PC-9 (cell line): Measurements from ENCODE around the gene SHROOM2. TPM values are rescaled to one million over a fixed set of nuclear protein-coding genes. Genes with fewer than 3 reads are reported as not detected.

Source experiments
- BruUV-seq: library from RNA; stranded (reverse); fragments of 400-500 nt; replicated peaks from 2 replicates; lab custom pipeline; 2021; lab: Mats Ljungman, UMichigan
- CTCF ChIA-PET: fragments of 300-600 bp; sonication (Branson Sonifier 250); formaldehyde crosslinking; loops from one replicate; lab custom pipeline; 2022; ENCODE audit warnings: antibody characterized with exemption; lab: Charles Lee
- POLR2A ChIA-PET: fragments of 300-600 bp; sonication (Branson Sonifier 250); formaldehyde crosslinking; loops from one replicate; lab custom pipeline; 2022; ENCODE audit warnings: antibody characterized with exemption; ENCODE audit not compliant: unreplicated experiment; lab: Charles Lee
- DNase-seq, 2 experiments: peaks; one replicate each; pipeline versions ENCODE4 v3.0.0 to v3.0.0-alpha.2; 2015 to 2022; ENCODE audit warnings: mixed read lengths in 1 of 2
- H2AFZ ChIP-seq: fragments of 200-600 bp; sonication (generic); 2 replicates; pipeline ENCODE4 v1.8.1; 2017; ENCODE audit warnings: antibody characterized with exemption
- H3F3A ChIP-seq: fragments of 200-600 bp; sonication (generic); 2 replicates; pipeline ENCODE4 v1.8.1; 2017; ENCODE audit warnings: antibody characterized with exemption, mild to moderate bottlenecking, low read depth; ENCODE audit not compliant: insufficient read depth
- H3K27ac ChIP-seq: fragments of 200-600 bp; sonication (generic); 2 replicates; pipeline ENCODE4 v1.6.1; 2016; ENCODE audit warnings: mixed run types
- H3K27me3 ChIP-seq: fragments of 200-600 bp; sonication (generic); 2 replicates; pipeline ENCODE4 v1.6.1; 2016; ENCODE audit warnings: low read depth, mixed run types; ENCODE audit not compliant: insufficient read depth
- H3K36me3 ChIP-seq: fragments of 200-600 bp; sonication (generic); 2 replicates; pipeline ENCODE4 v1.6.1; 2016; ENCODE audit warnings: low read depth, mixed run types
- H3K4me1 ChIP-seq: fragments of 200-600 bp; sonication (generic); replicated peaks from 2 replicates; pipeline ENCODE4 v1.6.1; 2016; ENCODE audit warnings: mixed run types; ENCODE audit not compliant: insufficient read depth
- H3K4me2 ChIP-seq: fragments of 200-600 bp; sonication (generic); 2 replicates; pipeline ENCODE4 v1.6.1; 2017; ENCODE audit warnings: mixed run types
- H3K4me3 ChIP-seq: fragments of 200-600 bp; sonication (generic); 2 replicates; pipeline ENCODE4 v1.6.1; 2016; ENCODE audit warnings: mixed run types
- H3K79me2 ChIP-seq: fragments of 200-600 bp; sonication (generic); 2 replicates; pipeline ENCODE4 v1.6.1; 2017; ENCODE audit warnings: low read depth, mixed run types
- H3K9me2 ChIP-seq: fragments of 200-600 bp; sonication (generic); 2 replicates; pipeline ENCODE4 v1.8.1; 2017; ENCODE audit warnings: mild to moderate bottlenecking; ENCODE audit not compliant: insufficient read depth
- H3K9me3 ChIP-seq: fragments of 200-600 bp; sonication (generic); 2 replicates; pipeline ENCODE4 v1.8.1; 2016; ENCODE audit warnings: low read depth; ENCODE audit not compliant: insufficient read depth
- H4K20me1 ChIP-seq: fragments of 200-600 bp; sonication (generic); 2 replicates; pipeline ENCODE4 v1.8.1; 2017; ENCODE audit not compliant: insufficient read depth
- EZH2 ChIP-seq: fragments of 200-600 bp; sonication (generic); IDR thresholded peaks from 2 replicates; pipeline ENCODE4 v1.8.0; 2017; ENCODE audit warnings: antibody characterized with exemption, low read depth
- intact Hi-C: fragments of 100-400 bp; cut with micrococcal nuclease; formaldehyde crosslinking; loops from one replicate; pipeline ENCODE4 v1.10.0; 2022; ENCODE audit not compliant: unreplicated experiment
- total RNA-seq: library from RNA; stranded (reverse); gene quantifications from 2 replicates; pipeline ENCODE4 v1.2.3, GENCODE V29; 2021
- TF ChIP-seq, protein P1 (sequence below): fragments of 200-600 bp; sonication (generic); conservative IDR thresholded peaks from 2 replicates; pipeline ENCODE4 v1.6.1; 2017; ENCODE audit warnings: mixed run types, antibody characterized with exemption, mild to moderate bottlenecking, moderate library complexity

Gene SHROOM2
- total RNA-seq, 1 experiment from 2014 or later = 0.17 TPM

GRCh38 chrX:9747644-9748043 is 38.6 kb upstream of the SHROOM2 start:
- H3K36me3 ChIP-seq = no peaks in the 10 kb centered on the region
- DNase-seq = no peak
- intact Hi-C loops = no loop called here
- BruUV-seq = no TSS peak
- no peaks in the 10 kb centered on the region for H3K79me2 ChIP-seq
- TF ChIP-seq EZH2 = no peak
- TF ChIP-seq, protein P1, sequence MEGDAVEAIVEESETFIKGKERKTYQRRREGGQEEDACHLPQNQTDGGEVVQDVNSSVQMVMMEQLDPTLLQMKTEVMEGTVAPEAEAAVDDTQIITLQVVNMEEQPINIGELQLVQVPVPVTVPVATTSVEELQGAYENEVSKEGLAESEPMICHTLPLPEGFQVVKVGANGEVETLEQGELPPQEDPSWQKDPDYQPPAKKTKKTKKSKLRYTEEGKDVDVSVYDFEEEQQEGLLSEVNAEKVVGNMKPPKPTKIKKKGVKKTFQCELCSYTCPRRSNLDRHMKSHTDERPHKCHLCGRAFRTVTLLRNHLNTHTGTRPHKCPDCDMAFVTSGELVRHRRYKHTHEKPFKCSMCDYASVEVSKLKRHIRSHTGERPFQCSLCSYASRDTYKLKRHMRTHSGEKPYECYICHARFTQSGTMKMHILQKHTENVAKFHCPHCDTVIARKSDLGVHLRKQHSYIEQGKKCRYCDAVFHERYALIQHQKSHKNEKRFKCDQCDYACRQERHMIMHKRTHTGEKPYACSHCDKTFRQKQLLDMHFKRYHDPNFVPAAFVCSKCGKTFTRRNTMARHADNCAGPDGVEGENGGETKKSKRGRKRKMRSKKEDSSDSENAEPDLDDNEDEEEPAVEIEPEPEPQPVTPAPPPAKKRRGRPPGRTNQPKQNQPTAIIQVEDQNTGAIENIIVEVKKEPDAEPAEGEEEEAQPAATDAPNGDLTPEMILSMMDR = no peak
- H3K27me3 ChIP-seq = no peaks in the 10 kb centered on the region
- no peak overlapping the region for H2AFZ ChIP-seq
- H3F3A ChIP-seq = no peaks in the 10 kb centered on the region
- ChIA-PET POLR2A (no interaction called here), CTCF (no interaction called here)
- H3K4me1 ChIP-seq = no peaks in the 10 kb centered on the region
- H4K20me1 ChIP-seq = no peaks in the 10 kb centered on the region
- no peak overlapping the region for H3K27ac ChIP-seq
- no peak overlapping the region for H3K4me2 ChIP-seq
- no peaks in the 10 kb centered on the region for H3K9me2 ChIP-seq
- no peak overlapping the region for H3K4me3 ChIP-seq
- H3K9me3 ChIP-seq = no peaks in the 10 kb centered on the region

- DNase-seq = no peak
- CTCF ChIA-PET = no interaction called here
- Histone ChIP-seq H2AFZ (no peak overlapping the region), H3K27me3 (no peaks in the 10 kb centered on the region), H3K9me3 (no peaks in the 10 kb centered on the region), H3K4me3 (no peak overlapping the region), H3K79me2 (no peaks in the 10 kb centered on the region), H3K9me2 (no peaks in the 10 kb centered on the region), H3K36me3 (no peaks in the 10 kb centered on the region), H3F3A (no peaks in the 10 kb centered on the region), H3K27ac (no peak overlapping the region), H4K20me1 (no peaks in the 10 kb centered on the region), H3K4me2 (no peak overlapping the region), H3K4me1 (no peaks in the 10 kb centered on the region)
- TF ChIP-seq EZH2 = no peak
- TF ChIP-seq, protein P1 = no peak
- POLR2A ChIA-PET = no interaction called here
- intact Hi-C loops = no loop called here
- BruUV-seq = no TSS peak
Observed at GRCh38 chrX:9749146-9749692, 37.0 kb upstream of the SHROOM2 start.

- H3F3A ChIP-seq = no peaks in the 10 kb centered on the region
- ChIA-PET CTCF (no interaction called here), POLR2A (no interaction called here)
- H3K27ac ChIP-seq = no peak overlapping the region
- no peaks in the 10 kb centered on the region for H4K20me1 ChIP-seq
- no peak overlapping the region for H3K4me3 ChIP-seq
- TF ChIP-seq, protein P1 = no peak
- TF ChIP-seq EZH2 = no peak
- H3K4me1 ChIP-seq = no peaks in the 10 kb centered on the region
- H3K27me3 ChIP-seq = peaks cover 6% of the 10 kb centered on the region; the same call in 1 of the 2 replicates
- intact Hi-C loops = no loop called here
- H2AFZ ChIP-seq = no peak overlapping the region
- no peak for DNase-seq
- BruUV-seq = no TSS peak
- no peak overlapping the region for H3K4me2 ChIP-seq
- no peaks in the 10 kb centered on the region for H3K9me2 ChIP-seq
- no peaks in the 10 kb centered on the region for H3K79me2 ChIP-seq
- no peaks in the 10 kb centered on the region for H3K9me3 ChIP-seq
- H3K36me3 ChIP-seq = no peaks in the 10 kb centered on the region
Observed at GRCh38 chrX:9757366-9757765, 28.9 kb upstream of the SHROOM2 start.
